ENCODE data around the gene STX4. TPM values are rescaled to one million over a fixed set of nuclear protein-coding genes. Genes with fewer than 3 reads are reported as not detected.

Gene STX4
- total RNA-seq, 1 experiment from 2014 or later = 32.3 TPM

- no peak overlapping the region for H3K9ac ChIP-seq (ENCODE audit: extremely low read depth, insufficient read length, low read length)
- DNase-seq = no peak
- no peak overlapping the region for H2BK20ac ChIP-seq (ENCODE audit: low read depth, low read length, poor library complexity, severe bottlenecking)
- no peak overlapping the region for H3K4ac ChIP-seq (ENCODE audit: low read depth, low read length)
- H3K4me1 ChIP-seq (ENCODE audit: insufficient read depth, low read length) = no peaks in the 10 kb centered on the region
- H3K27ac ChIP-seq (ENCODE audit: insufficient read length, low read depth, low read length) = no peak overlapping the region
- no peaks in the 10 kb centered on the region for H3K27me3 Mint-ChIP-seq (ENCODE audit: low read depth)
- H3K18ac ChIP-seq (ENCODE audit: insufficient read length, low read depth, low read length) = no peak overlapping the region
- H4K20me1 ChIP-seq (ENCODE audit: control insufficient read depth, insufficient read depth, insufficient read length) = peaks cover 4% of the 10 kb centered on the region
- no peak overlapping the region for H4K8ac ChIP-seq (replicated peaks; ENCODE audit: insufficient read length, low read depth, low read length)
- H2BK12ac ChIP-seq (ENCODE audit: insufficient read length, low read depth, low read length) = no peak overlapping the region
- H3K4me2 ChIP-seq (ENCODE audit: insufficient read depth, insufficient read length, low read length) = no peak overlapping the region
- peaks cover 7 to 11% of the 10 kb centered on the region in 2 experiments for H3K4me1 Mint-ChIP-seq
- no peak overlapping the region for H2BK120ac ChIP-seq (ENCODE audit: low read depth, low read length, poor library complexity, severe bottlenecking)
- no peaks in the 10 kb centered on the region for H3K79me1 ChIP-seq (ENCODE audit: insufficient read depth, low read depth, low read length, poor library complexity, severe bottlenecking)
- H3K23me2 ChIP-seq (ENCODE audit: insufficient read length, low read depth, low read length, poor library complexity, severe bottlenecking) = no peaks in the 10 kb centered on the region
- H3K23ac ChIP-seq (ENCODE audit: insufficient read length, low read depth, low read length) = no peak overlapping the region
- no peak overlapping the region for H3K14ac ChIP-seq (ENCODE audit: insufficient read depth, low read length)
- H4K5ac ChIP-seq (ENCODE audit: insufficient read length, low read depth, low read length) = no peak overlapping the region
- no peaks in the 10 kb centered on the region for H3K9me3 Mint-ChIP-seq
- no peak for TF ChIP-seq CTCF (conservative IDR thresholded peaks at IDR 0.05)
- no peak overlapping the region for H2AFZ ChIP-seq (ENCODE audit: low read length)
- H3K36me3 Mint-ChIP-seq (ENCODE audit: insufficient read depth in 1 of 3, low read depth in 3 of 3) = peaks cover 31 to 61% (median 57%) of the 10 kb centered on the region in 3 experiments; a peak in 6 of 7 replicates
- H2AK5ac ChIP-seq (ENCODE audit: insufficient read length, low read length) = no peak overlapping the region
- H3T11ph ChIP-seq (ENCODE audit: low read length) = no peak overlapping the region
- H2BK5ac ChIP-seq (ENCODE audit: insufficient read length, low read length) = no peak overlapping the region
- no peak overlapping the region for H4K91ac ChIP-seq (ENCODE audit: insufficient read length, low read depth, low read length)
- peaks cover 2% of the 10 kb centered on the region; the same call in 1 of the 2 replicates for H3K79me2 ChIP-seq (ENCODE audit: insufficient read depth, low read length)
- no peaks in the 10 kb centered on the region for H3K27me3 ChIP-seq (ENCODE audit: insufficient read depth, low read length)
- H2BK15ac ChIP-seq (ENCODE audit: low read depth, low read length) = no peak overlapping the region
- no peaks in the 10 kb centered on the region for H3K9me3 ChIP-seq (ENCODE audit: control insufficient read depth, low read depth, low read length)
- no CpG with 5 or more reads among the region's 15 CpGs for WGBS (ENCODE audit: extremely low coverage, insufficient read length, low lambda C conversion rate)
- H3K27ac Mint-ChIP-seq = no peak overlapping the region
- no peak overlapping the region for H3K56ac ChIP-seq (ENCODE audit: insufficient read length, low read depth, low read length)
- H3K4me3 Mint-ChIP-seq = no peak overlapping the region; a peak in 1 of 5 replicates
Measured at GRCh38 chr16:31078597-31079341, 45.4 kb downstream of the STX4 start.
